Activated CD8-positive, alpha-beta T cell treated with anti-CD3 and anti-CD28 coated beads for 36 hours (primary cell): ENCODE results near the gene PKP3. TPM values are rescaled to one million over a fixed set of nuclear protein-coding genes. Genes with fewer than 3 reads are reported as not detected.

Experiments
- ATAC-seq: fragments of 200-7000 bp; cut with Tn5 transposase; one replicate; pipeline ENCODE4 v1.10.0; 2021; ENCODE audit warnings: mild to moderate bottlenecking, moderate library complexity
- CTCF ChIA-PET: fragments of 350-600 bp; sonication (Branson Sonifier 250); formaldehyde crosslinking; loops from one replicate; lab custom pipeline; 2021; ENCODE audit warnings: antibody characterized with exemption; lab: Charles Lee
- POLR2A ChIA-PET: fragments of 350-600 bp; sonication (Branson Sonifier 250); formaldehyde crosslinking; loops from one replicate; lab custom pipeline; 2021; ENCODE audit warnings: antibody characterized with exemption; lab: Charles Lee
- DNase-seq: peaks from one replicate; pipeline ENCODE4 v3.0.0-alpha.2; 2020
- H3K27ac Mint-ChIP-seq: one replicate; pipeline ENCODE4 v1.8.0; 2021; ENCODE audit warnings: mild to moderate bottlenecking, mixed read lengths
- H3K27me3 Mint-ChIP-seq: one replicate; pipeline ENCODE4 v1.8.0; 2021; ENCODE audit warnings: mixed read lengths
- H3K36me3 Mint-ChIP-seq: one replicate; pipeline ENCODE4 v1.8.0; 2021; ENCODE audit warnings: low read depth, mixed read lengths
- H3K4me1 Mint-ChIP-seq: one replicate; pipeline ENCODE4 v1.8.0; 2021; ENCODE audit warnings: low read depth, mixed read lengths
- H3K4me3 Mint-ChIP-seq: one replicate; pipeline ENCODE4 v1.8.0; 2021; ENCODE audit warnings: mild to moderate bottlenecking, moderate library complexity, mixed read lengths
- H3K9me3 Mint-ChIP-seq: one replicate; pipeline ENCODE4 v1.8.0; 2021; ENCODE audit warnings: mixed read lengths
- intact Hi-C: fragments of 100-400 bp; cut with micrococcal nuclease; formaldehyde crosslinking; loops from one replicate; pipeline ENCODE4 v1.10.0; 2022
- total RNA-seq, 2 experiments: library from RNA; stranded (reverse); gene quantifications; one replicate each; pipeline ENCODE4 v1.2.3, GENCODE V29; 2021
- TF ChIP-seq, protein P1 (sequence below): fragments of 200-600 bp; IDR thresholded peaks from one replicate; pipeline ENCODE4 v1.8.0; 2022; ENCODE audit warnings: antibody characterized with exemption, mild to moderate bottlenecking

The PKP3 gene
- total RNA-seq, 2 experiments from 2014 or later, result 0.18 TPM; not detected in 1

DNA sequence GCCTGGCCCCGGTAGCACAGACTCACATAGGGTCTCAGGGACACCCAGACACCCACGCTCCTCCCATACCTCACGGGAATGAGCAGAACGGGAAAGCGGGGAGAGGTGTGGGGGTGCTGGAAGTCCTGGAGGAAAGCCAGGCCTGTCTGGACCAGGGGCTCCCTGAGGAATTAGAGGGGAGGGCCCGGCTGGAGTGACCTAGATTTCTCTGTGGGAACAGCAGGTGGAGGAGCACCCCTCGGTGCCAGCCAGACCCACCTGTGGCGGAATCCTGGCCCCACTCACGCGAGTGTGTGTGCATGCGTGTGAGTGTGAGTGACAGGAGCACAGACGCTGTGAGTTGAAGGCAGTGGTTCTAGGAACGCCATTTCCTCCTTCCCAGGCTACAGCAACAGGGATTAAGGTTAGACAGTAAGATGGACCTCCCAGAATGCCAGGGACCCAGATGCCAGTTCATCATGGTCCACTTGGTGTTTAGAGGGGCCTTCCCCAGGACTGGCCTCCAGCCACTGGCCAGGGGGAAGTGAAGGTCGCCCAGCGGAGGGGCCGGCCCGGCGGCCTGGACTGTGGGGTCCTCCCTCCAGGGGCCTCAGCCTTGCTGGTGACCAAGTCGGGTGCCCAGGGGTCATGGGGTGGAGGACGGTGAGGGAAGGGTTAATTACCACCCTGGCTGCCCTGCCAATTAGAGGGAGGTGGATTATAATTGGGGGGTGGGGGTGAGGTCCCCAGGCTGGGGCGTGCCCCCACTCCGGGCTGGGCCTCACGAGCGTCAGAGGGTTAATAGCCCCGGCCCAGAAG is 1.0 kb downstream of the PKP3 start:
- ATAC-seq (no peak), DNase-seq (no peak)
- CTCF ChIA-PET, result interaction anchor here (1.7 kb wide), 1 partner anchor 54 kb away, joined by 4 read pairs; no protein-coding TSS in a partner anchor
- Mint-ChIP-seq H3K4me1 (peaks cover 7% of the 10 kb centered on the region), H3K4me3 (no peak overlapping the region), H3K27ac (no peak overlapping the region), H3K27me3 (peaks cover 5% of the 10 kb centered on the region), H3K36me3 (peaks cover 2% of the 10 kb centered on the region), H3K9me3 (peaks cover 2% of the 10 kb centered on the region)
- POLR2A ChIA-PET, result no interaction called here
- TF ChIP-seq, protein P1, sequence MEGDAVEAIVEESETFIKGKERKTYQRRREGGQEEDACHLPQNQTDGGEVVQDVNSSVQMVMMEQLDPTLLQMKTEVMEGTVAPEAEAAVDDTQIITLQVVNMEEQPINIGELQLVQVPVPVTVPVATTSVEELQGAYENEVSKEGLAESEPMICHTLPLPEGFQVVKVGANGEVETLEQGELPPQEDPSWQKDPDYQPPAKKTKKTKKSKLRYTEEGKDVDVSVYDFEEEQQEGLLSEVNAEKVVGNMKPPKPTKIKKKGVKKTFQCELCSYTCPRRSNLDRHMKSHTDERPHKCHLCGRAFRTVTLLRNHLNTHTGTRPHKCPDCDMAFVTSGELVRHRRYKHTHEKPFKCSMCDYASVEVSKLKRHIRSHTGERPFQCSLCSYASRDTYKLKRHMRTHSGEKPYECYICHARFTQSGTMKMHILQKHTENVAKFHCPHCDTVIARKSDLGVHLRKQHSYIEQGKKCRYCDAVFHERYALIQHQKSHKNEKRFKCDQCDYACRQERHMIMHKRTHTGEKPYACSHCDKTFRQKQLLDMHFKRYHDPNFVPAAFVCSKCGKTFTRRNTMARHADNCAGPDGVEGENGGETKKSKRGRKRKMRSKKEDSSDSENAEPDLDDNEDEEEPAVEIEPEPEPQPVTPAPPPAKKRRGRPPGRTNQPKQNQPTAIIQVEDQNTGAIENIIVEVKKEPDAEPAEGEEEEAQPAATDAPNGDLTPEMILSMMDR, result no peak
- intact Hi-C loops, result no loop called here

DNA sequence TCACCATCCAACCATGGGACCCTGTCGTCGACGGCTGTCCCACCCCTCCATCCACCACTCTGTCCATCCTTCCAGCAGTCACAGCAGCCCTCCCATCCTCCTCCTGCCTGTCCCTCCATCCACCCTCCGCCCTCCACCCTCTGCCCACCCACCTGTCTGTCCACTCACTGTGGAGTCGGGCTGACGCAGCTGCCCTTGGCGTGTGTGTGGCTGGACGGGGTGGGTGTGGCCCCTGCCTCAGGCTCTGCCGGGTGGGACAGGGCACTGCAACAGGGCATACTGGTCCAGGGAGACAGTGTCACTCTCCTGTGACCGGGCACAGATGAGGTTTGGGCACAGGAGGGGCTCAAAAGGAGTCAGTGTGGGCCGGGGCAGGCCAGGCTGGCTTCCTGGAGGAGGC is 1.9 kb downstream of the PKP3 start:
- intact Hi-C loops, result no loop called here
- H3K4me3 Mint-ChIP-seq, result no peak overlapping the region
- ChIA-PET POLR2A (no interaction called here), CTCF (interaction anchor here (1.2 to 1.7 kb wide), 3 partner anchors 8 to 61 kb away, joined by 3 to 4 read pairs (median 4); no protein-coding TSS in a partner anchor)
- DNase-seq (no peak), ATAC-seq (no peak)
- TF ChIP-seq, protein P1, result no peak
- H3K27ac Mint-ChIP-seq, result no peak overlapping the region
- H3K4me1 Mint-ChIP-seq, result peaks cover 7% of the 10 kb centered on the region
- peaks cover 5% of the 10 kb centered on the region for H3K27me3 Mint-ChIP-seq
- H3K9me3 Mint-ChIP-seq, result peaks cover 2% of the 10 kb centered on the region
- H3K36me3 Mint-ChIP-seq, result peaks cover 2% of the 10 kb centered on the region

DNA sequence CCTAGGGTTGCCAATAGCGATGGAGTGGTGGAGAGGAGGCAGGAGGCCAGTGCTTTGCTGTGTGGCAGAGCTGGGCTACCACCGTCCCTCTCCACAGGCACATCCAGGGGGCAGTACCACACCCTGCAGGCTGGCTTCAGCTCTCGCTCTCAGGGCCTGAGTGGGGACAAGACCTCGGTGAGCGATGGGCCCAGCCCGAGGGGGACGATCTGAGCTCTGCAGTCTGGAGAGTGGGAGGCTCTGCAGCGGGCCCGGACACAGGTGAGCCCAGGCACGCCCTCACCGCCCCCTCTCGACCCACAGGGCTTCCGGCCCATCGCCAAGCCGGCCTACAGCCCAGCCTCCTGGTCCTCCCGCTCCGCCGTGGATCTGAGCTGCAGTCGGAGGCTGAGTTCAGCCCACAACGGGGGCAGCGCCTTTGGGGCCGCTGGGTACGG is 2.5 kb downstream of the PKP3 start:
- H3K4me3 Mint-ChIP-seq, result no peak overlapping the region
- peaks cover 2% of the 10 kb centered on the region for H3K9me3 Mint-ChIP-seq
- peaks cover 7% of the 10 kb centered on the region for H3K4me1 Mint-ChIP-seq
- peaks cover 5% of the 10 kb centered on the region for H3K27me3 Mint-ChIP-seq
- no peak overlapping the region for H3K27ac Mint-ChIP-seq
- intact Hi-C loops, result no loop called here
- TF ChIP-seq, protein P1, result peak; percentile 21
- POLR2A ChIA-PET, result interaction anchor here (1.4 kb wide), 1 partner anchor 10 kb away, joined by 5 read pairs; no protein-coding TSS in a partner anchor
- DNase-seq (peak; percentile 45), ATAC-seq (peak; percentile 48)
- H3K36me3 Mint-ChIP-seq, result peaks cover 2% of the 10 kb centered on the region
- CTCF ChIA-PET, result interaction anchor here (1.2 to 1.7 kb wide), 3 partner anchors 9 to 60 kb away, joined by 3 to 4 read pairs (median 4); no protein-coding TSS in a partner anchor

DNA sequence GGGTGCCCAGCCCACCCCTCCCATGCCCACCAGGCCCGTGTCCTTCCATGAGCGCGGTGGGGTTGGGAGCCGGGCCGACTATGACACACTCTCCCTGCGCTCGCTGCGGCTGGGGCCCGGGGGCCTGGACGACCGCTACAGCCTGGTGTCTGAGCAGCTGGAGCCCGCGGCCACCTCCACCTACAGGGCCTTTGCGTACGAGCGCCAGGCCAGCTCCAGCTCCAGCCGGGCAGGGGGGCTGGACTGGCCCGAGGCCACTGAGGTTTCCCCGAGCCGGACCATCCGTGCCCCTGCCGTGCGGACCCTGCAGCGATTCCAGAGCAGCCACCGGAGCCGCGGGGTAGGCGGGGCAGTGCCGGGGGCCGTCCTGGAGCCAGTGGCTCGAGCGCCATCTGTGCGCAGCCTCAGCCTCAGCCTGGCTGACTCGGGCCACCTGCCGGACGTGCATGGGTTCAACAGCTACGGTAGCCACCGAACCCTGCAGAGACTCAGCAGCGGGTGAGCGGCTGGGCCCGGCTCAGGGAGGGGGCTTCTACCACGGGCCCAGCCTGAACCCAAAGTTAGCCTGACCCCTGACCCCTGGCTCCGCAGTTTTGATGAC is 3.0 kb downstream of the PKP3 start:
- H3K4me1 Mint-ChIP-seq, result peaks cover 7% of the 10 kb centered on the region
- H3K36me3 Mint-ChIP-seq, result peaks cover 2% of the 10 kb centered on the region
- no peak overlapping the region for H3K27ac Mint-ChIP-seq
- peaks cover 2% of the 10 kb centered on the region for H3K9me3 Mint-ChIP-seq
- DNase-seq (peak; percentile 67), ATAC-seq (peak; percentile 81)
- POLR2A ChIA-PET, result interaction anchor here (1.4 kb wide), 1 partner anchor 9 kb away, joined by 5 read pairs; no protein-coding TSS in a partner anchor
- H3K4me3 Mint-ChIP-seq, result no peak overlapping the region
- TF ChIP-seq, protein P1, result no peak
- intact Hi-C loops, result no loop called here
- CTCF ChIA-PET, result interaction anchor here (0.9 to 1.7 kb wide), 4 partner anchors 9 to 154 kb away, joined by 3 to 4 read pairs (median 4); no protein-coding TSS in a partner anchor
- H3K27me3 Mint-ChIP-seq, result peaks cover 5% of the 10 kb centered on the region
